ENCODE results near the gene DRAP1.

Gene DRAP1

GRCh38 chr11:65906602-65907001 lies 12.6 kb upstream of the DRAP1 start:
- DNase-seq = no peak

- DNase-seq = no peak
Observed at GRCh38 chr11:65907878-65908277, 11.3 kb upstream of the DRAP1 start.

GRCh38 chr11:65911682-65912568 lies 7.3 kb upstream of the DRAP1 start:
- DNase-seq = no peak

- no peak for DNase-seq
Observed at GRCh38 chr11:65912845-65913244, 6.4 kb upstream of the DRAP1 start.

DNA sequence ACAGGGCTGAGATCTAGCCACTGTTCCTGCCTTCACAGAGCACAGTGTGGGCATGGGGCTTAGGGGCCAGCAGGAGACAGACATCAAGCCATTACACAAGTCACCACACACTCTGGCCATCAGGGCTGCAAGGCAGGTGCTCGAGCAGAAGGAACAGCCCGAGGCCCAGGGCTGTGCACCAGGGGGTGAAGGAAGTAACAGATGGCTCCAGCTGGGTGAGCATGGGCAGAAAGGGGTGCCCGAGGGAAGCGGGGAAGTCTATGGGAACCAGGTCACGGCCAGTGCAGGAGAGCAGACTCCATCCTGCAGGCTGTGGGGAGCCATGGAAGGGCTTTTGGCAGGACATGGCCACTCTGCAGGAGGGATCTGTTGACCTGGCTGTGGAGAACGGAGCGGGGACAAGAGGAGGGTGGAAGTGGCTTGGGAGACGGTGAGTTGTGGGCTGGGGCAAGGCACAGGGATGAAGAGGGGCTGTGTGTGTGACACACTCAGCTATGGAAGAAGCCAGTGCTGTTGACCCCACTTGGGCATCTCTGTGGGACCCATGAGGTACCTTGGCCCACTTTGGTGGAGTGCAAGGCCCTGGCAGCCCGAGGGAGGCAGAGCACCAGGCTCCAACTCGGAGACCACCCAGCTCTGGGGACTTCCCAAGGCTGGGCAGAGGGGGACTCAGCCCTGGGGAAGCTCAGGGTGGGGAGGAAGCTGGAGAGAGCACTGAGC lies 4.0 kb upstream of the DRAP1 start:
- no peak for DNase-seq

DNA sequence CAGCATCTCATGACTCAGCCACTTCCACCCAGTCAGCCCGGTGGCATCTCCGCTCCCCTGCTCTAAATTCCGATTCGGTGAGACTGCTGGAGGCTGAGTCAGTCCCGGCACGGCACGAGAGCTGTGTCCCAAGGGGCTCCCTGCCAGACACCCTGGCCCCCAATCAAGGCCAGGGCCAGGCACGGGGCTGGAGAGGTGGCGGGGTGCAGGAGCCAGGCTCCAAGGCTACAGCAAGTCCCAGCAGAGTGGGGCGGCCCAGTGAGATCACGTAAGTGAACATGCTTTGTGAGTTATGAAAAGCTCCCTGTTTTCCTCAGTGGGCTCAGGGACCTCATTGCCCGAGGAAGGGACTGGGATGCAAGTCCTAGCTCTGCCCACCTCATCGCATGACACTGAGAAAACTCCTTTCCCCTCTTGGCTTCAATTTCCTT lies 3.4 kb upstream of the DRAP1 start:
- no peak for DNase-seq

GRCh38 chr11:65916391-65916790 lies 2.8 kb upstream of the DRAP1 start:
- no peak for DNase-seq

DNA sequence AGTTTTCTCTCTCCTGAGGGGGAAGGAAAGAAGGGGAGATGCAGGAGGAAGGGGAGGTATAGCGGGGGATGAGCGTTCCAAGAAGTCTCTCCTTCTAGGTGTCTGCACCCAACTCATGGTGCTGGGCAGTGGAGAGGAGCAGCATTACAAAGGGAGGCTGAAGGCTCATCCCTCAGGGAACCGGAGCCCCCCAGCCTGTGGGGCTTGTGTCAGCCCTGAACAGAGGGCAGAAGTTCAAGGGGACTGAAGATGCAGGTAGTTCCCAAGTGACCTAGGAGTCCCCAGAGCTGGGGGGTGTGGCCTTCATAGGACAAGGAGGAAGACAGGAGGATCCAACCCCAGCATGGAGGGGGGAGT lies 2.2 kb upstream of the DRAP1 start:
- no peak for DNase-seq

DNA sequence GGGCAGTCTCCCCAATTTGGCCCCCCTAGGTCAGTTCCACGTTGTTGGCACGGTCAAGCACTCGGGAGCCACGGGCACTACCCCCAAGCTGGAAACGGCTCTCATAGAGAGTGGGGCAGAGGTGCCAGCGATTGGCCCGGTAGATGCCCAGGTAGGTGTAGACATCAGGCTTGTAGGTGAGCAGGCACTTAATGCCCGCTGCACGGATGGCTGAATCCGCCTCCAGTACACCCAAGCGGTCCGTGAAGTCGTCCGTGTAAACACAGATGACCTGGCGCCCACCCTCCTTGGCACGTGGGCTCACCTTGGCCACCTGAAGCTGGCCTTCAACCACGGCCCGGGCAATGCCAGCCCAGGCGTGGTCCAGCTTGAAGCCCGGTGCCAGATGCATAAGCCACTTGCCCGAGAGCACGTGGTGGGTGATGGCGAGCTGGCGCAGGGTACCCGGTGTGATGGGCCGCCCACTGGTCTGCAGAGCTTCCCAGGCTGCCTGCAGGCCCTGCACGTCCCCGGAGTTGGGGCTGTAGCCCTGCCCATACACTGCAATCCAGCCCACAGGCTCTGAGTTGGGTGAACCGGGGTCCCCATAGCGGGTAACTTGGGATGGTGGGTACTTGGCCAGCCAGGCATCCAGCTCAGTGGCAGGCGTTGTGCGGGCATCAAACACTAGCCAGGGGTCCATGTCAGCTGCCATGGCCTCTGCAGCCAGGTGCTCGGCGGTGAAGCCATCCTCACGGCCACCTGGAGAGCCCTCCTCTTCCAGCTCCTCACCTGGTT lies 1.6 kb upstream of the DRAP1 start:
- DNase-seq = no peak

- no peak for DNase-seq
Observed at GRCh38 chr11:65918211-65919140, 750 bp upstream of the DRAP1 start, which contains the start of gene C11orf68. C11orf68 (minus strand) TSS chr11:65919062; CDS start chr11:65919031, 31 bp downstream.

GRCh38 chr11:65919573-65920371 lies 546 bp downstream of the DRAP1 start:
- DNase-seq = no peak

DNA sequence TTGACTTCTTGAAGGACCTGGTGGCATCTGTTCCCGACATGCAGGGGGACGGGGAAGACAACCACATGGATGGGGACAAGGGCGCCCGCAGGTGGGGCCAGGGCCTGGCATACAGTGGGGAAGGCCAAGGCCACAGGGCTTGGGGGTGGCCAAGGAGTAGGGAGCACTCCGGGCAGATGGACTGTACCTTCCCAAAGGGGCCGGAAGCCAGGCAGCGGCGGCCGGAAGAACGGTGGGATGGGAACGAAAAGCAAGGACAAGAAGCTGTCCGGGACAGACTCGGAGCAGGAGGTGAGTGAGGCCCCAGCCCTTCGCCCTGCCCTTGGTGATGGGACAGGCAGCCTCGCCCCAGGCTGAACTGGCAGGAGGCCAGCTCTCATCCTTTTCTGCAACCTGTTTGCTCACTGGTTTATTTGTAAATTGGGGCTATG lies 1.2 kb downstream of the DRAP1 start:
- no peak for DNase-seq

GRCh38 chr11:65921033-65921555 lies 1.9 kb downstream of the DRAP1 start:
- no peak for DNase-seq

GRCh38 chr11:65921876-65922275 lies 2.6 kb downstream of the DRAP1 start:
- DNase-seq = no peak

- no peak for DNase-seq
Observed at GRCh38 chr11:65922565-65922964, 3.3 kb downstream of the DRAP1 start.

- no peak for DNase-seq
Observed at GRCh38 chr11:65925397-65925796, 6.2 kb downstream of the DRAP1 start.

- DNase-seq = peak; percentile 67
Observed at GRCh38 chr11:65927904-65928397, 8.7 kb downstream of the DRAP1 start.

- no peak for DNase-seq
Observed at GRCh38 chr11:65928667-65929066, 9.4 kb downstream of the DRAP1 start.

- no peak for DNase-seq
Observed at GRCh38 chr11:65931773-65932557, 12.7 kb downstream of the DRAP1 start.

GRCh38 chr11:65932558-65932919 lies 13.3 kb downstream of the DRAP1 start:
- DNase-seq = no peak
